ENCODE results near the gene CFAP99.
A peak's percentile ranks its signal among the peaks of the same experiment; 100 is the strongest.

The CFAP99 gene

GRCh38 chr4:2510351-2511259 lies 91.8 kb downstream of the CFAP99 start:
- no peak for DNase-seq (ENCODE audit: low spot score)

- peak; percentile 64 for DNase-seq (ENCODE audit: low spot score)
These were observed 92.9 kb downstream of the CFAP99 start for GRCh38 chr4:2511645-2512131.
